Dendritic cell treated with granulocyte-macrophage colony-stimulating factor and Interleukin-4, amounts not matched to agents 40 ng/mL and 50 ng/mL, for 4 days (primary cell): ENCODE measurements around the gene GFAP.
A peak's percentile ranks its signal among the peaks of the same experiment; 100 is the strongest.

Experiments
- H3K27ac Mint-ChIP-seq: one replicate; pipeline ENCODE4 v1.8.0; 2022; ENCODE audit warnings: mild to moderate bottlenecking, mixed read lengths
- H3K27me3 Mint-ChIP-seq: one replicate; pipeline ENCODE4 v1.8.0; 2022; ENCODE audit warnings: mild to moderate bottlenecking, mixed read lengths
- H3K36me3 Mint-ChIP-seq: one replicate; pipeline ENCODE4 v1.8.0; 2022; ENCODE audit warnings: low read depth, mixed read lengths
- H3K4me1 Mint-ChIP-seq: one replicate; pipeline ENCODE4 v1.8.0; 2022; ENCODE audit warnings: low read depth, mixed read lengths
- H3K4me3 Mint-ChIP-seq: one replicate; pipeline ENCODE4 v1.8.0; 2022; ENCODE audit warnings: mild to moderate bottlenecking, moderate library complexity, mixed read lengths
- H3K9me3 Mint-ChIP-seq: one replicate; pipeline ENCODE4 v1.8.0; 2022; ENCODE audit warnings: mixed read lengths
- intact Hi-C: fragments of 100-400 bp; cut with micrococcal nuclease; formaldehyde crosslinking; loops from one replicate; pipeline ENCODE4 v1.15.0; 2022

The GFAP gene

GRCh38 chr17:44914698-44915271 lies 515 bp downstream of the GFAP start:
- intact Hi-C loops, result loop anchor here (10.0 kb wide), 2 partner anchors 180 to 220 kb away; partner anchors contain the start of genes ACBD4 and PLCD3
- Mint-ChIP-seq H3K27me3 (peaks cover 38% of the 10 kb centered on the region), H3K9me3 (no peaks in the 10 kb centered on the region), H3K36me3 (no peaks in the 10 kb centered on the region), H3K4me3 (no peak overlapping the region), H3K27ac (no peak overlapping the region), H3K4me1 (peaks cover 44% of the 10 kb centered on the region)

GRCh38 chr17:44914148-44914547 lies 1.2 kb downstream of the GFAP start:
- Mint-ChIP-seq H3K4me3 (no peak overlapping the region), H3K4me1 (peaks cover 44% of the 10 kb centered on the region), H3K36me3 (no peaks in the 10 kb centered on the region), H3K27ac (no peak overlapping the region), H3K9me3 (no peaks in the 10 kb centered on the region), H3K27me3 (peaks cover 38% of the 10 kb centered on the region)
- intact Hi-C loops, result loop anchor here (10.0 kb wide), 2 partner anchors 181 to 221 kb away; partner anchors contain the start of genes ACBD4 and PLCD3

DNA sequence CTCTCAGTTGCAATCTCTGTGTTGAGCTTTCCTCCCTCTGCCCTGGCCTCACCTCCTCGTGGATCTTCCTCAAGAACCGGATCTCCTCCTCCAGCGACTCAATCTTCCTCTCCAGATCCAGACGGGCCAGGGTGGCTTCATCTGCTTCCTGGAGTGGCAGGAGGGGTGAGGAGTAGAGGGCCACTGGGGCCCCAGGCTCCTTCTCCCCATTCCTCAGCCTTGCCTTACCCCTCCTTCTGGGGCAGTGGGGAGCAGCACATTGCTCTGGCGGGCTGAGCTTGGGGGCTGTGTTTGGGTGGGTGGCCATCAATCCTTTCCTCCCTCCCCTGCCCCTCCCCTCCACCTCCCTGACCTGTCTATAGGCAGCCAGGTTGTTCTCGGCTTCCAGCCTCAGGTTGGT lies 1.6 kb downstream of the GFAP start:
- intact Hi-C loops, result loop anchor here (10.0 kb wide), 2 partner anchors 181 to 221 kb away; partner anchors contain the start of genes ACBD4 and PLCD3
- Mint-ChIP-seq H3K4me1 (peaks cover 47% of the 10 kb centered on the region), H3K27ac (no peak overlapping the region), H3K9me3 (no peaks in the 10 kb centered on the region), H3K36me3 (no peaks in the 10 kb centered on the region), H3K4me3 (no peak overlapping the region), H3K27me3 (peaks cover 38% of the 10 kb centered on the region)

GRCh38 chr17:44912763-44913544 lies 2.3 kb downstream of the GFAP start:
- H3K27me3 Mint-ChIP-seq, result peaks cover 38% of the 10 kb centered on the region
- H3K27ac Mint-ChIP-seq, result no peak overlapping the region
- intact Hi-C loops, result loop anchor here (10.0 kb wide), 2 partner anchors 182 to 222 kb away; partner anchors contain the start of genes ACBD4 and PLCD3
- H3K9me3 Mint-ChIP-seq, result no peaks in the 10 kb centered on the region
- no peaks in the 10 kb centered on the region for H3K36me3 Mint-ChIP-seq
- no peak overlapping the region for H3K4me3 Mint-ChIP-seq
- peaks cover 49% of the 10 kb centered on the region for H3K4me1 Mint-ChIP-seq

DNA sequence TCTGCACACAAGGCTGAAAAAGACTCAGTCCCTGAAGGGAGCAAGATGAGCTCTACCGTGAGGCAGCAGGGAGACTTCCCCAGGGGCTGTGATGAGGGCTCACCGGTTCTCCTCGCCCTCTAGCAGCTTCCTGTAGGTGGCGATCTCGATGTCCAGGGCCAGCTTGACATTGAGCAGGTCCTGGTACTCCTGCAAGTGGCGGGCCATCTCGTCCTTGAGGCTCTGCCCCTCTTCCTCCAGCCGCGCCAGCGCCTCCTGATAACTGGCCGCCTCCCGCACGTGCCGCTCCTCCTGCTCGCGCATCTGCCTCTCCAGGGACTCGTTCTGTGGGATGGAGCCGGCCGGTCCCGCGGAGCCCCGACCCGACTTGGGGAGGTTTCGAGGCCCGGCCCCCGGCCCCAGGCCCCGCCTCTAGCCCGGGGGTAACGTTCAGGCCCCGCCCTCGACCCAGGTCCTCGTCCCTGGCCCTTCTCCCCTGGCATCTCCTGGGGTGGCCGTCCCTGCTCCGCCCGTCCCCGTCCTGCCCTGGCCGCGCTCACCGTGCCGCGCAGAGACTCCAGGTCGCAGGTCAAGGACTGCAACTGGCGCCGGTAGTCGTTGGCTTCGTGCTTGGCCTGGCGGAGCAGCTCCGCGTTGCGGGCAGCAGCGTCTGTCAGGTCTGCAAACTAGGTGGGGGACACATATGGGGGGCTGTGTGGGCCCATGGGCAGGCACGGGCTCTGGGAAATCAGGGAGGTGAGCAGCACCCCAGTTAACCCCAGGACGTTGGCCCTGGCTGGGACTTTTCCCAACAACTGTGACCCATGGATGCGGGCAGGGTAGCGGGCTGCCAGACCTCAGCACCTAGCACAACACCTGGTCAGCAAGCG lies 3.9 kb downstream of the GFAP start:
- H3K27me3 Mint-ChIP-seq, result peaks cover 38% of the 10 kb centered on the region
- no peaks in the 10 kb centered on the region for H3K9me3 Mint-ChIP-seq
- H3K4me1 Mint-ChIP-seq, result peaks cover 51% of the 10 kb centered on the region
- no peaks in the 10 kb centered on the region for H3K36me3 Mint-ChIP-seq
- intact Hi-C loops, result loop anchor here (10.0 kb wide), 2 partner anchors 183 to 223 kb away; partner anchors contain the start of genes ACBD4 and PLCD3
- H3K27ac Mint-ChIP-seq, result no peak overlapping the region
- H3K4me3 Mint-ChIP-seq, result peak overlapping the region; percentile 58

DNA sequence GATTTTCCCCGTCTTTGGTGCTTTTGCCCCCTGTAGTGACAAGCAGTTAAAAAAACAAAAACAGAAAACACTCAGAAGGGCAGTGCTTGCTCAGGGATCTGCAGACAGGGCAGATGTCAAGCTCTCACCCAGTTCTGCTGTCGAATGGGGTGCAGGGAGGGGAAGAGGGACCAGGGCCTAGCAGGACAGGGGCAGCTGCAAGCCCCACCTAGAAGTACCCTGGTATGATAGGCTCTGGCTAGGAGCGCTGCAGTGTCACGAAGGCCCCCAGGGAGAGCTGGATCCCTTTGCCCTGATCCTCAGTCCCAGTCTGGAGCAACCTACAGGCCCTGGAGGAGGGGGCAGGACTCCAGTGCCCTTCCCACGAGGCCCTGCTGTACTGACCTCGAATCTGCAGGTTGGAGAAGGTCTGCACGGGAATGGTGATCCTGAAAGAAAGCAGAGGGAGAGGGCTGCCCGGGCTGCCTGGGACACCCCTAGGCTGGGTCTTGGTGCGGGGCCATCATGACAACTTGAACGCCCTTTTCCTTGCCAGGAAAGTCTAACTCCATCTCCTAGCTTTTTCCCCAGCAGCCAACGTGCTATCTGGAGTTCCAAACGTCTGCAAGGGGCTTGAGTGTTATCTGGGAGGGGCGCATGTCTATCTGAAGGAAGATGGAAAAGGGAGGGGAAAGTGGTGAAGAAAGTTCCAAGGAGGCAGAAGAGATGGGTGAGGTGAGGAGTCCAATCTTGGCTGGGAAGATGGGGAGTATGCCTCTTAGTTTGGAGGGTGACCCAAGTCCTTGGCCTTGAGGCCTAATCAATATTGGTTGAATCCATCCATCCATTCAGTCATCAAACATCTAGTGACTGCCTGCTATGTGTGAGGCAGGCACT lies 4.8 kb downstream of the GFAP start:
- Mint-ChIP-seq H3K4me3 (no peak overlapping the region), H3K4me1 (peaks cover 51% of the 10 kb centered on the region), H3K27ac (no peak overlapping the region), H3K36me3 (no peaks in the 10 kb centered on the region), H3K27me3 (peaks cover 38% of the 10 kb centered on the region), H3K9me3 (no peaks in the 10 kb centered on the region)
- intact Hi-C loops, result loop anchor here (10.0 kb wide), 2 partner anchors 184 to 224 kb away; partner anchors contain the start of genes ACBD4 and PLCD3

DNA sequence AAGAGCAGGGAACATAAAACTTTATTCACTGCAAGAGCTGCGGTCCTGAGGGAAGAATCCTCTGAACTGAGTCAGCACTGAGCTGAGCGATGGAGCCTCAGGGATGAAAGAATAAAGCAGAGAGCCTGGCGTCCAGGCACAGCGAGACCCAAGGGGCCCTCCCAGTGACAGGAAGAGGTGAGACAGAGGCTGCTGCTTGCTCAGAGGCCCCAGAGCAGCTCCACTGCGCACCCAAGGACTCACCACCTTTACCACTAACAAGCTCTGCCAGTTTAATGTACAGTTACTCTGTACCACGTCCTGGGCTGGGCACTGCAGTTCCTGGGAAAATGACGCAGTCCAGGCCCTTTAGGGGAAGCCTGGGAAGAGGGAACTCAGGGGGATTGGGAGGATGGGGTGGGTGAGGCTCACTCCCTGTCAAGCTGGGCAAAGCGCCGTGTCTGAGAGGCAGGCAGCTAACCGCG lies 5.6 kb downstream of the GFAP start:
- no peaks in the 10 kb centered on the region for H3K9me3 Mint-ChIP-seq
- no peak overlapping the region for H3K27ac Mint-ChIP-seq
- H3K36me3 Mint-ChIP-seq, result no peaks in the 10 kb centered on the region
- H3K27me3 Mint-ChIP-seq, result peaks cover 34% of the 10 kb centered on the region
- no peak overlapping the region for H3K4me3 Mint-ChIP-seq
- intact Hi-C loops, result loop anchor here (10.0 kb wide), 2 partner anchors 185 to 225 kb away; partner anchors contain the start of genes ACBD4 and PLCD3
- peaks cover 51% of the 10 kb centered on the region for H3K4me1 Mint-ChIP-seq

DNA sequence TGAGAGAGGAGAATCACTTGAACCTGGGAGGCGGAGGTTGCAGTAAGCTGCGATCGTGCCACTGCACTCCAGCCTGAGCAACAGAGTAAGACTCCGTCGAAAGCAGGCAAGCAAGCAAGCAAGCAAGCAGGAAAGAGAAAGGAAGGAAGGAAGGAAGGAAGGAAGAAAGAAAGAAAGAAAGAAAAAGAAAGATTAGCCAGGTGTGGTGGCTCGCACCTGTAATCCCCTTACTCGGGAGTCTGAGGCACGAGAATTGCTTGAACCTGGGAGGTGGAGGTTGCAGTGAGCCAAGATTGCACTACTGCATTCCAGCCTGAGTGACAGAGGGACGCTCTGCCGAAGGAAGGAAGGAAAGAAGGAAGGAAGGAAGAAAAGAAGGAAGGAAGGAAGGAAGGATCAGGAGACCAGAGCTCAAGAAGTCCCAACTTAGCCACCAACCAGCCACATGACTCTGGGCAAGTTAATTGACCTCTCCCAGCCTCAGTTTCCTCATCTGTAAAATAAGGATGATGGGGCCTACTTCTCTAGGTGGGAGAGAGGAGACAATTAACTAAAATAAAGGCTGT lies 6.5 kb downstream of the GFAP start:
- Mint-ChIP-seq H3K4me3 (no peak overlapping the region), H3K36me3 (no peaks in the 10 kb centered on the region), H3K9me3 (no peaks in the 10 kb centered on the region), H3K27ac (no peak overlapping the region), H3K4me1 (peaks cover 46% of the 10 kb centered on the region), H3K27me3 (peaks cover 30% of the 10 kb centered on the region)
- intact Hi-C loops, result no loop called here

DNA sequence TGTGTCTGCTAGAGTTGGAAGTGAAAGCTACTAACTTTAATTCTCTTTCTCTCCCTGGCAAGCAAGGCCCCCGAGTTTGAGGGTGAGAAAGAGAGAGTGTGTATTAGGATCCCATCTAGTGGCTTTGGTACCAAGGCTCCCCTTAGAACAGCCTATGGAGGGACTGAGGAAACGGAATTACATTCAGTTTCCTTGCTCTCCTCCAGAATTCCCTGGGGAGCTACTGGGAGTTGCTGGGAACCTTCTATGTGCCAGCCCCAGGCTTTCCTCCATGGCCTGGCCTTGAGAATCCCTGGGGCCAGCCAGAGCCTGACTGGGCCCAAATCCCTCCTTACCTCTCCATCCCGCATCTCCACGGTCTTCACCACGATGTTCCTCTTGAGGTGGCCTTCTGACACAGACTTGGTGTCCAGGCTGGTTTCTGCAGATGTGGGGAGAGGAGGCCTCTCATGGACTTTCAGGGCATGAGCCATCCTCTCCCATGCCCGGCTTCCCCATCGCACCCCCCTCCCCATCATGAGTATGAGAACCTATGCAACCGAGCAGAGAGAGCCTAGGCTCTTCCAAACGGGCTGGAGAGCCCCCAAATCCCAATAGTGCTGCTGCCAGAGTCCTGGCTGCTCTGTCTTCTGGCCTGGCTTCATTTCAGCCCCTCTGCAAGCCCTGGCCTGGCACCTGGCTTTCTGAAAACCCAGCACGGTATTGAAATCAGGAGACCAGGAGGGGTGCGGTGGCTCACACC lies 7.4 kb downstream of the GFAP start:
- H3K9me3 Mint-ChIP-seq, result no peaks in the 10 kb centered on the region
- H3K4me1 Mint-ChIP-seq, result peaks cover 41% of the 10 kb centered on the region
- no peak overlapping the region for H3K27ac Mint-ChIP-seq
- no peaks in the 10 kb centered on the region for H3K36me3 Mint-ChIP-seq
- peaks cover 24% of the 10 kb centered on the region for H3K27me3 Mint-ChIP-seq
- H3K4me3 Mint-ChIP-seq, result no peak overlapping the region
- intact Hi-C loops, result no loop called here

DNA sequence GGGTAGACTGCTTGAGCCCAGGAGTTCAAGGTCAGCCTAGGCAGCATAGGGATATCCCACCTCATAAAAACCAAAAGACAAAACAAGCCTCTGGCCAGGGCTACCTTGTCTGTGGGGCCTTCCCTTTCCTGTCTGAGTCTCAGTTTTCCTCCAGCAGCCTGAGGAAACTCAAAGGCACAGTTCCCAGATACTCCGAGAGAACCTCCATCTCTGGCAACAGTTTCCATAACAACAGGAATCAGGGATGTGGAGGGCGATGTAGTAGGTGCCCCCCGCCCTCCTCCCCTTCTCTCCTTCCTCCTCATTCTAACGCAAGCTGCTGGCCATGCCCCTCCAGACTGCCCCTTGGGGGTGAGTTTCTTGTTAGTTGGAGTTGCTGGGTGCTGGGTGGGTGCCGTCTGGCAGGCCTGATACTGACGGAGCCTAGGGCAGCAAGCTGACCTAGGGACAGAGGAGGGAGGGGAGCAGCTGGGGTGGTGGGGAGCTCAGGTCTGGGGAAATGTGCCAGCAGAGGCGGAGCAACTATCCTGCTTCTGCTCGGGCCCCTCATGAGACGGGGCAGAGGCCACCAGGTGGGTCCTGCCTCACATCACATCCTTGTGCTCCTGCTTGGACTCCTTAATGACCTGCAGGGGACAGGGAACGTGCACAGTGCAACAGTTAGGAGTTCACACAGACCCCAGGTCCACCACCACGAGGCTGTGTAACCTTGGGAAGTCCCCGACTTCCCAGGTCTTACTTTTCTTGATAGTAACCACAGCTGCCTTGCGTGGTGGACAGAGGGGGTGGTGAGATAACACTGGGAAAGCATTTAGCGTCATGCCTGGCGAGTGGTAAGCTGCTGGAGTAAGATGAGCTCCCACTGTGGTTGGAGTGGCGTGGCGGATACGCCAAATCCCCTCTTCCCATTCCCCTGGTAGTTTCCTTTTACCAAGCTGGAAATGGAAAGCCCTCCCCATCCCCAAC lies 8.3 kb downstream of the GFAP start:
- Mint-ChIP-seq H3K4me1 (peaks cover 47% of the 10 kb centered on the region), H3K4me3 (no peak overlapping the region), H3K36me3 (no peaks in the 10 kb centered on the region), H3K27ac (no peak overlapping the region), H3K9me3 (no peaks in the 10 kb centered on the region), H3K27me3 (peaks cover 17% of the 10 kb centered on the region)
- intact Hi-C loops, result no loop called here

GRCh38 chr17:44906010-44906646 lies 9.2 kb downstream of the GFAP start:
- no peaks in the 10 kb centered on the region for H3K9me3 Mint-ChIP-seq
- peak overlapping the region; percentile 14 for H3K27ac Mint-ChIP-seq
- intact Hi-C loops, result no loop called here
- no peaks in the 10 kb centered on the region for H3K36me3 Mint-ChIP-seq
- H3K4me1 Mint-ChIP-seq, result peaks cover 49% of the 10 kb centered on the region
- H3K4me3 Mint-ChIP-seq, result no peak overlapping the region
- H3K27me3 Mint-ChIP-seq, result peaks cover 8% of the 10 kb centered on the region
